Heart left ventricle (tissue), 16 donors: ENCODE data around the gene EFR3B. TPM values are rescaled to one million over a fixed set of nuclear protein-coding genes. Genes with fewer than 3 reads are reported as not detected.
A peak's percentile ranks its signal among the peaks of the same experiment; 100 is the strongest.

Experiments used
- ATAC-seq, 4 donors: fragments of 200-7000 bp; cut with Tn5 transposase; one replicate each; pipeline ENCODE4 v1.9.1; 2020 to 2022; ENCODE audit warnings: moderate library complexity in 4 of 4, mild to moderate bottlenecking in 3 of 4, moderate number of reproducible peaks in 1 of 4
- DNase-seq, 5 donors: peaks; one replicate each; pipeline ENCODE4 v3.0.0-alpha.2; 2020
- H3K27ac ChIP-seq, 12 donors: fragments of 200-600 bp; sonication (generic) in 4 of 12; one replicate each; pipeline versions ENCODE4 v1.5.0 to v1.8.0; 2016 to 2022; ENCODE audit warnings: mild to moderate bottlenecking in 2 of 12
- H3K27me3 ChIP-seq, 9 donors: fragments of 200-600 bp; sonication (generic) in 2 of 9; one replicate each; pipeline versions ENCODE4 v1.5.1 to v1.8.0; 2016 to 2022; ENCODE audit warnings: mild to moderate bottlenecking in 3 of 9
- H3K36me3 ChIP-seq, 9 donors: fragments of 200-600 bp; sonication (generic) in 2 of 9; one replicate each; pipeline versions ENCODE4 v1.5.0 to v1.8.0; 2018 to 2022; ENCODE audit warnings: mild to moderate bottlenecking in 2 of 9
- H3K4me1 ChIP-seq, 12 donors: fragments of 200-600 bp; sonication (generic) in 4 of 12; one replicate each; pipeline versions ENCODE4 v1.5.0 to v1.8.0; 2016 to 2022; ENCODE audit warnings: mild to moderate bottlenecking in 3 of 12
- H3K4me3 ChIP-seq, 12 donors: fragments of 200-600 bp; sonication (generic) in 4 of 12; one replicate each; pipeline versions ENCODE4 v1.5.0 to v1.8.0; 2017 to 2022; ENCODE audit warnings: mild to moderate bottlenecking in 9 of 12, moderate library complexity in 4 of 12
- H3K9me3 ChIP-seq, 12 donors: fragments of 200-600 bp; sonication (generic) in 4 of 12; one replicate each; pipeline versions ENCODE4 v1.5.0 to v1.8.0; 2016 to 2022; ENCODE audit warnings: mild to moderate bottlenecking in 1 of 12
- CTCF ChIP-seq, 12 donors: fragments of 200-600 bp; sonication (generic) in 4 of 12; IDR thresholded peaks; one replicate each; pipeline versions ENCODE4 v1.5.0 to v1.8.0; 2018 to 2022; ENCODE audit warnings: antibody characterized with exemption in 12 of 12, mild to moderate bottlenecking in 5 of 12
- POLR2A ChIP-seq, 2 donors: fragments of 450-650 bp; IDR thresholded peaks; one replicate each; pipeline ENCODE4 v1.6.1; 2017; ENCODE audit warnings: antibody characterized with exemption in 2 of 2, mild to moderate bottlenecking in 2 of 2, moderate library complexity in 2 of 2
- WGBS, 4 donors: extraction: QIAGEN DNeasy Blood & Tissue Kit in 2 of 4; methylation state at CpG; one replicate each; pipeline versions ENCODE4 v1.1.5 to v1.1.7; 2013 to 2018; 5-methylcytosine and 5-hydroxymethylcytosine counted together
- intact Hi-C, 10 donors: fragments of 100-400 bp; cut with DNase I; formaldehyde crosslinking; loops; one replicate each; pipeline versions ENCODE4 v1.11.1 to v1.14.2; 2022
- polyA plus RNA-seq, 2 donors: library from polyadenylated mRNA; stranded (reverse); fragments of 200-250 nt; gene quantifications; one replicate each; pipeline ENCODE4 v1.2.3, GENCODE V29; 2013
- total RNA-seq, 9 donors: library from RNA; depleted of rRNA in 2 of 9; stranded (reverse); fragments of >200 nt in 2 of 9; fragmentation: NEBNext Ultra II Directional in 3 of 9; extraction: Animal tissue kit (Norgen Biotek cat#: 25700) in 3 of 9; gene quantifications; one replicate each; pipeline versions ENCODE4 v1.1.0 to v1.2.4, GENCODE V29; 2016 to 2023
- donor health status: ischemic (EF 13 %, LVEDD 7.1; RV severe dilation, severe dysfunction).
- donor health status: healthy with polysubstance abuse.
- donor health status: DM: no; HTN: yes; CAD: no.
- donor health status: DM: no; HTN: no; CAD: no.
- donor health status: ischemic (EF 25% LVEDD 6.9; RV normal size, moderate dysfunction).
- donor health status: ischemic (EF 25% LVEDD 5.7; RV mildly dilated, moderate dysfunction).
- donor health status: healthy.
- donor health status: DM: yes; HTN: yes; CAD: no.
- donor health status: ischemic (EF 35%, LVEDD 5.7; RV mildly dilated, moderate dysfunction).
- donor health status: nonischemic (EF 11% LVEDD 7.7; RV severe dilation, severe dysfunction).
- donor health status: DM: yes; HTN: yes; CAD: no.
- donor health status: PGD.
- donor health status: ischemic (EF 29% LVEDD 5.4; RV normal size, mild dysfunction).
- donor health status: nonischemic (EF 23%, LVEDD 6.1; RV moderate dilation, normal function).

EFR3B gene
- total and polyA plus RNA-seq, 11 donors = 1.7 to 13.8 (median 5.5) TPM

- DNase-seq = peak in 3 of 5 donors; percentile 27 to 41 (median 34)
- H3K9me3 ChIP-seq = peaks cover 0 to 1% (median 0%) of the 10 kb centered on the region in 12 donors
- WGBS, 4 donors = 61 to 65% (median 65%) methylated on average over 10 of the region's 10 CpGs
Measured at GRCh38 chr2:25165992-25166875, 124.4 kb downstream of the EFR3B start.

GRCh38 chr2:25168256-25169072 lies 126.6 kb downstream of the EFR3B start, which contains the start of gene POMC:
Gene POMC, minus strand, starts transcription at chr2:25168580. Its CDS starts 3,808 bp downstream, at chr2:25164772.
- intact Hi-C loops = no loop called here
- Histone ChIP-seq H3K27ac (no peak within 1 kb of the TSS), H3K4me1 (peaks cover 0 to 16% (median 10%) of the 10 kb centered on the region in 12 donors), H3K9me3 (peaks cover 0 to 6% (median 0%) of the 10 kb centered on the region in 12 donors), H3K36me3 (no peaks in the 10 kb centered on the region), H3K27me3 (peaks cover 16 to 65% (median 44%) of the 10 kb centered on the region in 9 donors), H3K4me3 (peak within 1 kb of the TSS; percentile 26 to 62 (median 50))
- ATAC-seq (peak in 3 of 4 donors; percentile 40 to 54 (median 54)), DNase-seq (peak in 2 of 5 donors; percentile 38 to 70)
- no peak for TF ChIP-seq POLR2A (IDR thresholded peaks at IDR 0.05)
- no peak for TF ChIP-seq CTCF (IDR thresholded peaks at IDR 0.05)
- 4 to 8% (median 7%) methylated on average over 33 to 75 of the region's 75 CpGs for WGBS, 4 donors

More at GRCh38 chr2:25165992-25166875, 124.4 kb downstream of the EFR3B start:
- ATAC-seq = peak; percentile 34 to 58 (median 48)
- intact Hi-C loops = no loop called here
- no peak overlapping the region for H3K4me3 ChIP-seq
- H3K27ac ChIP-seq = no peak overlapping the region
- TF ChIP-seq POLR2A (IDR thresholded peaks at IDR 0.05) (no peak), CTCF (IDR thresholded peaks at IDR 0.05) (peak in 6 of 12 donors; percentile 11 to 29 (median 18))
- peaks cover 0 to 20% (median 10%) of the 10 kb centered on the region in 12 donors for H3K4me1 ChIP-seq
- peaks cover 16 to 74% (median 50%) of the 10 kb centered on the region in 9 donors for H3K27me3 ChIP-seq
- no peaks in the 10 kb centered on the region for H3K36me3 ChIP-seq

- H3K9me3 ChIP-seq = peaks cover 0 to 6% (median 0%) of the 10 kb centered on the region in 12 donors
- H3K36me3 ChIP-seq = no peaks in the 10 kb centered on the region
- 60 to 75% (median 64%) methylated on average over 2 of the region's 2 CpGs for WGBS, 4 donors
- intact Hi-C loops = no loop called here
- TF ChIP-seq POLR2A (IDR thresholded peaks at IDR 0.05) = no peak
- no peak for TF ChIP-seq CTCF (IDR thresholded peaks at IDR 0.05)
- peaks cover 16 to 65% (median 44%) of the 10 kb centered on the region in 9 donors for H3K27me3 ChIP-seq
- H3K4me3 ChIP-seq = no peak overlapping the region
- H3K27ac ChIP-seq = no peak overlapping the region
- peaks cover 0 to 16% (median 10%) of the 10 kb centered on the region in 12 donors for H3K4me1 ChIP-seq
- no peak for ATAC-seq
- no peak for DNase-seq
Measured at GRCh38 chr2:25169073-25169470, 127.2 kb downstream of the EFR3B start.
